ENCODE results near the gene ARMCX2. TPM values are rescaled to one million over a fixed set of nuclear protein-coding genes. Genes with fewer than 3 reads are reported as not detected.

Gene ARMCX2
- 84.0 TPM for total RNA-seq

DNA sequence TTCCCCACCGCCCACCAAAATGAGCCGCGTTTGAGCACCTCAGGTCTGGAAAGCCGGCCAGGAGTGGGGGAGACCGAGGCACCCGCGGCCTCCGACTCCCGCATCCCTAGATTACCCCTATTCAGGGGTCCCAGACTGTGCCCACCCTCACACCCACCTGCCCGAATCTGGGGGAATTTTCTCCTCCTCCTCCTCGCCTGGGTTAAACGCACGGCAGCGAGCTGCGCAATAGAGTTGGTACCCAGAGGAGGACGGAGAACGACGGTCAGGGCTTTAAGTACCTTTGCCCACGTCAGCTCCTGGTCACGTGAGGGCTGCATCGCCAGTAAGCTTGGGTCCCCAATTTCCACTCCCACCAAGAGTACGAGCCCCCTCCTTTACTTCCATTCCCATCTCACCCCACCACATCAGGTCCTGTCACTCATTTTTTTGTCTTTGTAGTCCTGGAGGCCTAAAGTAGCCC is at the start of gene ARMCX2:
TSS of gene ARMCX2 (minus strand) at position 250 of the 463 bp plus-strand sequence. CDS start 2,262 bp downstream, outside the sequence.
- H3K9ac ChIP-seq (ENCODE audit: low read depth in 1 of 3, low read length in 3 of 3) = peak within 1 kb of the TSS; percentile 53 to 79 (median 65)
- H3K27me3 ChIP-seq (ENCODE audit: control insufficient read depth in 3 of 3, insufficient read depth in 3 of 3, low read length in 3 of 3) = no peaks in the 10 kb centered on the region
- no peaks in the 10 kb centered on the region for H3K9me3 ChIP-seq (ENCODE audit: control insufficient read depth in 3 of 3, low read length in 3 of 3)
- no peaks in the 10 kb centered on the region for H3K4me1 ChIP-seq (ENCODE audit: control insufficient read depth in 3 of 3, insufficient read depth in 3 of 3, low read length in 3 of 3)
- peaks cover 0 to 2% (median 0%) of the 10 kb centered on the region in 3 donors for H3K36me3 ChIP-seq (ENCODE audit: control insufficient read depth in 3 of 3, insufficient read depth in 3 of 3, low read length in 3 of 3)
- peak within 1 kb of the TSS; percentile 75 to 81 (median 80) for H3K4me3 ChIP-seq (ENCODE audit: low read length in 3 of 3)
- H3K27ac ChIP-seq (ENCODE audit: low read depth, low read length) = peak within 1 kb of the TSS; percentile 27

DNA sequence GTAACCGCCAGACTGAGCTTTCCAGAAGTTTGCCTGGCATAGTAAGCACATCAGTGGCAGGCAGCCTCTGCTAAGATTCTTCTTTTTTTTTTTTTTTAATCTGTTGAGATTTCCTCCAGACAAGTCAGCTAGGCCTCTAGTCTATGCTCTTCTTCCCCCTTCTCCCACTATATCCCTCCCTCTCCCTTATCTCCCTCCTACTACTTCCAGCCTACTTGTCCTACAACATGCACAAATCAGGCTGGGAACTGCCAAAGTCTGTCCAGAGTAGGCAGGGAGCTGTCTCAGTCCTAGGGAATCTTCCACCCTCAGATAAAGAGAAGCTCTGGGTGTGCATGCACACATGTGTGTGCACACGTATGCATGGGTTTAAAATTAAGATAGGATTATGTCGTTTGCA is 49.7 kb upstream of the ARMCX2 start:
- no peaks in the 10 kb centered on the region for H3K36me3 ChIP-seq (ENCODE audit: control insufficient read depth in 3 of 3, insufficient read depth in 3 of 3, low read length in 3 of 3)
- no peaks in the 10 kb centered on the region for H3K9me3 ChIP-seq (ENCODE audit: control insufficient read depth in 3 of 3, low read length in 3 of 3)
- no peak overlapping the region for H3K9ac ChIP-seq (ENCODE audit: low read depth in 1 of 3, low read length in 3 of 3)
- no peak overlapping the region for H3K27ac ChIP-seq (ENCODE audit: low read depth, low read length)
- no peaks in the 10 kb centered on the region for H3K27me3 ChIP-seq (ENCODE audit: control insufficient read depth in 3 of 3, insufficient read depth in 3 of 3, low read length in 3 of 3)
- H3K4me3 ChIP-seq (ENCODE audit: low read length in 3 of 3) = no peak overlapping the region
- H3K4me1 ChIP-seq (ENCODE audit: control insufficient read depth in 3 of 3, insufficient read depth in 3 of 3, low read length in 3 of 3) = no peaks in the 10 kb centered on the region

DNA sequence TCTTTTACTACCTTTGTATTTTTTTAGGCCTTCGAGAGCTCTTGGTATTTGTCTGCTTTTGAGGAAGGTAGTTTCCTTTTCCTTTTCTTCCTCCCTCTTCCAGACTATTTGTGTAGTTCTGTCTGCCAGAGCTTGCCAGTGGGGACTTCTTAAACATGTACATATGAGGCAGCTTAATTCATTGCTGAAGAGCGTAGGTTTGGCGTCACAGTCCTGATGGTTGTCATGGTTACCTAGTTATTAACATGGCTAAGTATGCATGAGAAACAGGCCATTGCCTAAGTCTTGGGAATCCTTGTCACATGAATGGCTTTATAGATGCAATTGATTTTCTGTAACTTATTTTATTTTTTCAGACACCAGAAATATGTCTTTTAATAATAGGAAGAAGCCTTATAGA is 48.5 kb upstream of the ARMCX2 start:
- no peaks in the 10 kb centered on the region for H3K36me3 ChIP-seq (ENCODE audit: control insufficient read depth in 3 of 3, insufficient read depth in 3 of 3, low read length in 3 of 3)
- no peaks in the 10 kb centered on the region for H3K4me1 ChIP-seq (ENCODE audit: control insufficient read depth in 3 of 3, insufficient read depth in 3 of 3, low read length in 3 of 3)
- H3K9me3 ChIP-seq (ENCODE audit: control insufficient read depth in 3 of 3, low read length in 3 of 3) = no peaks in the 10 kb centered on the region
- H3K9ac ChIP-seq (ENCODE audit: low read depth in 1 of 3, low read length in 3 of 3) = no peak overlapping the region
- no peak overlapping the region for H3K4me3 ChIP-seq (ENCODE audit: low read length in 3 of 3)
- H3K27me3 ChIP-seq (ENCODE audit: control insufficient read depth in 3 of 3, insufficient read depth in 3 of 3, low read length in 3 of 3) = no peaks in the 10 kb centered on the region
- H3K27ac ChIP-seq (ENCODE audit: low read depth, low read length) = no peak overlapping the region

DNA sequence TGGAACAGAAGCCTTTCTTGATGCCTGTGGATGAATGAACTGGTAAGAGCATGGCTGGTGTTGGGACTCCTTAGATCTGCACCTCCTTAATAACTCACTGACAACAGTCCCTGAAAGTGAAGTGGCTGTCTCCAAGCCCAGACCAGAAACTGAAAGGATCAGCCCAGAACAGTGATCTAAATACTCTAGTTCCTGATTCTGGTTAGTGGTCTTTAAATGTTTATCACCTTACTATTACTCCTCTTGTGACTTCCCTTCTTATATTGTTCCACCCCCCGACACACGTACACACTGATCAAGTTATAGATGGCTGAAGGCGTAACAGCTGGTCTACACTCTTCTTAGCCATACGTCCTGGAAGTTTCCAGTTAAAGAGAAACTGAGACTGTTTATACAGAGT is 33.8 kb upstream of the ARMCX2 start:
- Histone ChIP-seq H3K27ac (ENCODE audit: low read depth, low read length) (no peak overlapping the region), H3K4me1 (ENCODE audit: control insufficient read depth in 3 of 3, insufficient read depth in 3 of 3, low read length in 3 of 3) (no peaks in the 10 kb centered on the region), H3K27me3 (ENCODE audit: control insufficient read depth in 3 of 3, insufficient read depth in 3 of 3, low read length in 3 of 3) (peaks cover 0 to 13% (median 0%) of the 10 kb centered on the region in 3 donors), H3K4me3 (ENCODE audit: low read length in 3 of 3) (no peak overlapping the region), H3K9me3 (ENCODE audit: control insufficient read depth in 3 of 3, low read length in 3 of 3) (no peaks in the 10 kb centered on the region), H3K9ac (ENCODE audit: low read depth in 1 of 3, low read length in 3 of 3) (no peak overlapping the region), H3K36me3 (ENCODE audit: control insufficient read depth in 3 of 3, insufficient read depth in 3 of 3, low read length in 3 of 3) (no peaks in the 10 kb centered on the region)

DNA sequence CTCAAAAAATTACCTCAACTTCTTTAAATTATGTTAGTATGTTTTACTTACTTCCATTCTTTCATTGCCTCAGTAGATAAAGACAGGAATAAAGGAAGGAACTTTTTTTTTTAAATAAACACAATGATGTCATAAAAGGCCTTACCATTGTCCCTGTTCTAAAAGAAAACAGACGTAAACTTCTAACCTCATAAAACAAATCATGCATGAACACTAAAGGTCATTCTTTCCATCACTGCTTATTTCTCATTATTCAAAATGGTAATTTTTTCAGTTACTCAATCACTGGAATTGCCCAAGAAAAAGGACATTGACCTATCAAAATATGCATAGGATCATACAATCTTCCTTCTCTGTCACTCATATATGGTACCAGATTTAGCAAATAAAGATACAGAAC is 32.2 kb upstream of the ARMCX2 start:
- no peak overlapping the region for H3K9ac ChIP-seq (ENCODE audit: low read depth in 1 of 3, low read length in 3 of 3)
- H3K9me3 ChIP-seq (ENCODE audit: control insufficient read depth in 3 of 3, low read length in 3 of 3) = no peaks in the 10 kb centered on the region
- peaks cover 0 to 13% (median 0%) of the 10 kb centered on the region in 3 donors for H3K27me3 ChIP-seq (ENCODE audit: control insufficient read depth in 3 of 3, insufficient read depth in 3 of 3, low read length in 3 of 3)
- no peak overlapping the region for H3K4me3 ChIP-seq (ENCODE audit: low read length in 3 of 3)
- H3K36me3 ChIP-seq (ENCODE audit: control insufficient read depth in 3 of 3, insufficient read depth in 3 of 3, low read length in 3 of 3) = no peaks in the 10 kb centered on the region
- no peaks in the 10 kb centered on the region for H3K4me1 ChIP-seq (ENCODE audit: control insufficient read depth in 3 of 3, insufficient read depth in 3 of 3, low read length in 3 of 3)
- H3K27ac ChIP-seq (ENCODE audit: low read depth, low read length) = no peak overlapping the region

DNA sequence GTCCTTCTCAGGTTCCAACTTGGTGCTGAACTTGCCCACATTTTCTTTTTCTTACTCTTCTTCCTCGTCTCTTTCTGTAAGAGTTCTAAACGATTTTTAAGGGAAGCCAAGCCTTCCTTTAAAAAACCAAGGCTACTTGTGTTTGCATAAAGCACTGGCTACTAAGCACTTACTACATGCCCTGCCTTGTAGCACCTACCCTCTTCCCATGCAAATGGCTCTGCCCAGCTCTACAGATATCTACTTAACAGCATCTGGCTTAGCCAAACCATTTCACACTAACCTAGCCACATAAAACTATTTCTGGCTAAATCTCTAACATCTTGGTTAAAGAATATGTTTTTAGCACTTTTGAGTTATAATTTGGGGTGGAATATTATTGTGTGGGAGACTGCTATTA is 26.9 kb upstream of the ARMCX2 start:
- no peaks in the 10 kb centered on the region for H3K36me3 ChIP-seq (ENCODE audit: control insufficient read depth in 3 of 3, insufficient read depth in 3 of 3, low read length in 3 of 3)
- H3K4me1 ChIP-seq (ENCODE audit: control insufficient read depth in 3 of 3, insufficient read depth in 3 of 3, low read length in 3 of 3) = no peaks in the 10 kb centered on the region
- H3K9me3 ChIP-seq (ENCODE audit: control insufficient read depth in 3 of 3, low read length in 3 of 3) = no peaks in the 10 kb centered on the region
- no peak overlapping the region for H3K27ac ChIP-seq (ENCODE audit: low read depth, low read length)
- H3K4me3 ChIP-seq (ENCODE audit: low read length in 3 of 3) = no peak overlapping the region
- H3K27me3 ChIP-seq (ENCODE audit: control insufficient read depth in 3 of 3, insufficient read depth in 3 of 3, low read length in 3 of 3) = peaks cover 0 to 7% (median 0%) of the 10 kb centered on the region in 3 donors
- H3K9ac ChIP-seq (ENCODE audit: low read depth in 1 of 3, low read length in 3 of 3) = no peak overlapping the region

DNA sequence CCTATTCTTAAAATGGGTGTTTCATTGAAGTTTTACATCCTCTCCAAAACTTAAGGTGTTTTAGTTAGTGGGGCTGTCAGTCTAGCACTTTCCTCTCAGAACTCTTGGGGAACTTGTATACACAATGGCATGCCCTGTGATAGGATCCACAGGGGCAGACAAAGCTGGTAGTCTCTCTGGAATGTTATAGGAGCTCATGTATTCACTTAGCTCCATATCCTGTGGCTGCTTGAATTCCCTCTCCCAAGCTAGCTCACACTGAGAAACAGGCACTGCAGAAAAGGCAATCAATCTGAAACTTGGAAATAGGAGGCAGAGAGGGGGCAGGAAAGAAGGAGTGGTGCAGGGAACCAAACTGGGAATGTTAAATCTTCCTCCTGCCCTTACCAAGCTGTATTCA is 26.3 kb upstream of the ARMCX2 start:
- H3K27me3 ChIP-seq (ENCODE audit: control insufficient read depth in 3 of 3, insufficient read depth in 3 of 3, low read length in 3 of 3) = peaks cover 0 to 7% (median 0%) of the 10 kb centered on the region in 3 donors

DNA sequence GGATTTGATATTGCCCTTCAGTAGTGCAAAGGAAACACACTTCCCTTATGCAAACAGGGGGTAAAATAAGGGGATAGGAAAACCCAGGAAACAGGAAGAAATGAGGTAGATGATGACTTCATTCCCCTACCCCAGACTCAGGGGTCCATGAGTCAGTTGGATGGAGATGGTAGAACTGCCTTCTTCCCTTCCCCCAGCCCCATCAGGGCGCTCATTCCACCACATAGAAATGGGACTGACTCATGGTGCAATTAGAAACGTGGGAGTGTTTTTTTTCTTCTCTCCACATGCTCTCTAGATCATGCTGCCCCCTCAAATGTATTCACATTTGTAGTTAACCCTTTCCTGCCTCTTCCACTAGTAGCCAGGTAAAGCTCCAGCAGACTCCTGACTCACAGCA is 23.1 kb upstream of the ARMCX2 start:
- Histone ChIP-seq H3K27me3 (ENCODE audit: control insufficient read depth in 3 of 3, insufficient read depth in 3 of 3, low read length in 3 of 3) (peaks cover 0 to 7% (median 0%) of the 10 kb centered on the region in 3 donors), H3K4me3 (ENCODE audit: low read length in 3 of 3) (no peak overlapping the region), H3K9me3 (ENCODE audit: control insufficient read depth in 3 of 3, low read length in 3 of 3) (no peaks in the 10 kb centered on the region), H3K4me1 (ENCODE audit: control insufficient read depth in 3 of 3, insufficient read depth in 3 of 3, low read length in 3 of 3) (no peaks in the 10 kb centered on the region), H3K9ac (ENCODE audit: low read depth in 1 of 3, low read length in 3 of 3) (no peak overlapping the region), H3K36me3 (ENCODE audit: control insufficient read depth in 3 of 3, insufficient read depth in 3 of 3, low read length in 3 of 3) (no peaks in the 10 kb centered on the region), H3K27ac (ENCODE audit: low read depth, low read length) (no peak overlapping the region)

More for the DNA sequence above, 26.3 kb upstream of the ARMCX2 start:
- no peak overlapping the region for H3K9ac ChIP-seq (ENCODE audit: low read depth in 1 of 3, low read length in 3 of 3)
- no peak overlapping the region for H3K27ac ChIP-seq (ENCODE audit: low read depth, low read length)
- no peaks in the 10 kb centered on the region for H3K36me3 ChIP-seq (ENCODE audit: control insufficient read depth in 3 of 3, insufficient read depth in 3 of 3, low read length in 3 of 3)
- H3K4me3 ChIP-seq (ENCODE audit: low read length in 3 of 3) = no peak overlapping the region
- no peaks in the 10 kb centered on the region for H3K4me1 ChIP-seq (ENCODE audit: control insufficient read depth in 3 of 3, insufficient read depth in 3 of 3, low read length in 3 of 3)
- H3K9me3 ChIP-seq (ENCODE audit: control insufficient read depth in 3 of 3, low read length in 3 of 3) = no peaks in the 10 kb centered on the region

DNA sequence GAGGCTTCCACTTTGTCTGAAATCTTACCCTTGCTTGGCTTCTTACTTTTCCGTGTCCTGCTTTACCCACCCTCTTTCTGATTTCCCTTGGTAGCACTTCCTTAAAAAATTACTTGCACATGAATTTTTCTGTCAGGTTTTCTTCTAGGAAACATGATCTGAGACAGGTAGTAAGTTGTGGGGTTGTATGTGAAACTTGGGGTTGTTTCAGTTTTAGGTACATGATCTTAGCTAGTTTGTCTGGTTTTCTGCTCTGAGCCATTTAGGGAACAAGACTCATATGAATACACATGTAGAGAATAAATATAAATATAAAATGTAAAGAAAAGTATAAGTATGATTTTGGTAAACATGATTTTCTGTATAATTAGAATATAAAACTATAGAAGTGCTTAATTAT is 17.4 kb upstream of the ARMCX2 start:
- no peaks in the 10 kb centered on the region for H3K4me1 ChIP-seq (ENCODE audit: control insufficient read depth in 3 of 3, insufficient read depth in 3 of 3, low read length in 3 of 3)
- no peak overlapping the region for H3K9ac ChIP-seq (ENCODE audit: low read depth in 1 of 3, low read length in 3 of 3)
- no peaks in the 10 kb centered on the region for H3K36me3 ChIP-seq (ENCODE audit: control insufficient read depth in 3 of 3, insufficient read depth in 3 of 3, low read length in 3 of 3)
- peaks cover 0 to 5% (median 0%) of the 10 kb centered on the region in 3 donors for H3K27me3 ChIP-seq (ENCODE audit: control insufficient read depth in 3 of 3, insufficient read depth in 3 of 3, low read length in 3 of 3)
- no peaks in the 10 kb centered on the region for H3K9me3 ChIP-seq (ENCODE audit: control insufficient read depth in 3 of 3, low read length in 3 of 3)
- H3K4me3 ChIP-seq (ENCODE audit: low read length in 3 of 3) = no peak overlapping the region
- H3K27ac ChIP-seq (ENCODE audit: low read depth, low read length) = no peak overlapping the region

DNA sequence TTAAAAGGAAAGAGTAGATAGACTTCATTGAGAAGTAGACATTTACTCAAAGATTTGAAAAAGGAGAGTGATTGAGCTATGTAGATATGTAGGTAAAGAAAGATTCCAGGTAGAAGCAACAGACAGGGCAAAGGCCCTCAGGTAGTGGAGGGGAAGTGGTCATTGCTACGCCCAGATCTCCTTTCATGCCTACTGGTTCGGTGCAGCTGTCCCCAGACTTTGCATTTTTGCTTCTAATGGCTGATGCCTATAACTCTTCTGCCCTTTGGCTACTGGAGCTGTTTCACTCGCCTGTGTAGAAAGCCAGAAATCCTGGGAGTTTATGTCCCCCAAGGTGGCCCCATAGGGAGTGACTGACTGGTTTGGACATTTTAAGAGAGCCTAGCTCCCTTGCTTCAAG is 16.9 kb upstream of the ARMCX2 start:
- Histone ChIP-seq H3K27ac (ENCODE audit: low read depth, low read length) (no peak overlapping the region), H3K36me3 (ENCODE audit: control insufficient read depth in 3 of 3, insufficient read depth in 3 of 3, low read length in 3 of 3) (no peaks in the 10 kb centered on the region), H3K4me3 (ENCODE audit: low read length in 3 of 3) (no peak overlapping the region), H3K9ac (ENCODE audit: low read depth in 1 of 3, low read length in 3 of 3) (no peak overlapping the region), H3K4me1 (ENCODE audit: control insufficient read depth in 3 of 3, insufficient read depth in 3 of 3, low read length in 3 of 3) (no peaks in the 10 kb centered on the region), H3K9me3 (ENCODE audit: control insufficient read depth in 3 of 3, low read length in 3 of 3) (no peaks in the 10 kb centered on the region), H3K27me3 (ENCODE audit: control insufficient read depth in 3 of 3, insufficient read depth in 3 of 3, low read length in 3 of 3) (peaks cover 0 to 5% (median 0%) of the 10 kb centered on the region in 3 donors)

Measured in skeletal muscle tissue (tissue), 4 donors.